ENCODE measurements around the gene CD19.

GRCh38 chr16:28938721-28939120 is 7.0 kb downstream of the CD19 start:
- no peak for TF ChIP-seq TAF1 (IDR thresholded peaks at IDR 0.05; ENCODE audit: low read depth, low read length)
- no peak for TF ChIP-seq TAF7 (optimal IDR thresholded peaks at IDR 0.05; ENCODE audit: borderline replicate concordance, low read depth, low read length)
- TF ChIP-seq CTCF (IDR thresholded peaks at IDR 0.05; ENCODE audit: control extremely low read depth in 1 of 3, insufficient read depth in 1 of 3, low read depth in 1 of 3, low read length in 3 of 3) = no peak
- TF ChIP-seq RFX5 (IDR thresholded peaks at IDR 0.05; ENCODE audit: borderline replicate concordance, low read depth, low read length) = no peak
- TF ChIP-seq SIN3A (conservative IDR thresholded peaks at IDR 0.05 in 1 of 2, IDR thresholded peaks at IDR 0.05 in 1 of 2; ENCODE audit: low read depth in 1 of 2, low read length in 2 of 2) = no peak
- TF ChIP-seq BRCA1 (IDR thresholded peaks at IDR 0.05; ENCODE audit: low read depth, low read length) = no peak
- TF ChIP-seq RAD21 (IDR thresholded peaks at IDR 0.05 in 1 of 2, conservative IDR thresholded peaks at IDR 0.05 in 1 of 2; ENCODE audit: low read depth in 2 of 2, low read length in 2 of 2) = no peak
- TF ChIP-seq MAX (IDR thresholded peaks at IDR 0.05) = no peak
- no peak for TF ChIP-seq JUN (IDR thresholded peaks at IDR 0.05; ENCODE audit: low read depth, low read length)
- TF ChIP-seq POLR2A (IDR thresholded peaks at IDR 0.05; ENCODE audit: control extremely low read depth in 1 of 2, low read depth in 2 of 2, low read length in 2 of 2) = no peak
- TF ChIP-seq JUND (IDR thresholded peaks at IDR 0.05; ENCODE audit: low read length) = no peak
- TF ChIP-seq TCF12 (IDR thresholded peaks at IDR 0.05; ENCODE audit: low read depth, low read length) = no peak
- no peak for TF ChIP-seq NANOG (IDR thresholded peaks at IDR 0.05; ENCODE audit: insufficient read depth, low read depth, low read length, poor library complexity, severe bottlenecking)
- no peak for TF ChIP-seq GABPA (IDR thresholded peaks at IDR 0.05; ENCODE audit: borderline replicate concordance, insufficient read depth, low read length)

All from H1 (cell line).